ENCODE data around the gene RAPGEF2.
A peak's percentile ranks its signal among the peaks of the same experiment; 100 is the strongest.
"Not testable (repeated sequence)": the region's sequence is repeated elsewhere in the genome, so short reads cannot be mapped to it uniquely, and the experiment has no call there.

The RAPGEF2 gene

GRCh38 chr4:159369256-159369655 is 266.4 kb downstream of the RAPGEF2 start:
- no peak for DNase-seq (ENCODE audit: low read depth in 2 of 2)

DNA sequence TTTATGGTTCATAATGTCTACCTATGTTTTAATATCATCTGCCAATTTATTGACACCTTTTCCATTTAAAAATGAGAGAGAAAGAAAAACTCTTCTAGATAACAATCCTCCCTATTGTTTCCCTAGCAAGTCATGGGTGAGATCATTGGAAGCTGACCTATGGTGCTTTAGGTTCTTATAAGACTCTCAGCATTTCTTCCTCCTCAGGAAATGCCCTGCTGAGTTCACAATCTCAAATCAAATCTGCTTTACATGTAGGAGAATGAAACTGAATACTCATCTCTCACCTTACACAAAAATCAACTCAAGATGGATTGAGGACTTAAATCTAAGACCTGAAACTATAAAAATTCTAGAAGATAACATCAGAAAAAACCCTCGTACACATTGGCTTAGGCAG is 267.4 kb downstream of the RAPGEF2 start:
- no peak for DNase-seq (ENCODE audit: low read depth in 2 of 2)

- peak; percentile 83 to 84 for DNase-seq (ENCODE audit: low read depth in 2 of 2)
Observed at GRCh38 chr4:159374749-159375530, 272.1 kb downstream of the RAPGEF2 start.

DNA sequence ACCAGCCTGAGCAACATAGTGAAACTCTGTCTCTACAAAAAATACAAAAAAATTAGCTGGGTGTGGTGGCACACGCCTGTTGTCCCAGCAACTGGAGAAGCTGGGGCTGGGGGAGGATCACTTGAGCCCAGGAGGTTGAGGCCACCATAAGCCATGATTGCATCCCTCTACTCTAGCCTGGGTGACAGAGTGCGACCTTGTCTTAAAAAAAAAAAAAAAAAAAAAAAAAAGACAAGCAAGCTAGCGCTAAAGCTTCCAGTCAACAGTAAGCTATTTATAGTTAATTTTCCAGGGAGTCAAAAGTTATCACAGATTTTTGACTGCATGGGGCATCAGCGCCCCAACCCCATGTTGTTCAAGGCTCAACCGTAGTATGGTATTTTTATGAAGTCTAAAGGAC is 273.4 kb downstream of the RAPGEF2 start:
- DNase-seq (ENCODE audit: low read depth in 2 of 2), result no peak

DNA sequence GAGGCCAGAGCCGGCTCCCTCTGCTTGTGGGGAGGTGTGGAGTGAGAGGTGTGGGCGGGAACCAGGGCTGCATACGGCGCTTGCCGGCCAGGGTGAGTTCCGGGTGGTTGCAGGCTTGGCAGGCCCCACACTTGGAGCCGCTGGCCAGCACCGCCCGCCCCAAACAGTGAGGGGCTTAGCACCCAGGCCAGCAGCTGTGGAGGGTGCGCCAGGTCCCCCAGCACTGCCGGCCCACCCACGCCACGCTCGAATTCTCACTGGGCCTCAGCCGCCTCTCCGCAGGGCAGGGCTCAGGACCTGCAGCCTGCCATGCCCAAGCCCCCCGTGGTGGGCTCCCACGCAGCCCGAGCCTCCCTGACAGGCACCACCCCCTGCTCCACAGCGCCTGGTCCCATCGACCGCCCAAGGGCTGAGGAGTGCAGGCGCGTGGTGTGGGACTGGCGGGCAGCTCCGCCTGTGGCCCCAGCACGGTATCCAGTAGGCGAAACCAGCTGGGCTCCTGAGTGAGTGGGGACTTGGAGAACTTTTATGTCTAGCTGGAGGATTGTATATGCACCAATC is 275.3 kb downstream of the RAPGEF2 start:
- DNase-seq (ENCODE audit: low read depth in 2 of 2), result no peak

- DNase-seq (ENCODE audit: low read depth in 2 of 2), result not testable (repeated sequence)
Observed at GRCh38 chr4:159379064-159379463, 276.2 kb downstream of the RAPGEF2 start.

GRCh38 chr4:159379836-159380235 is 277.0 kb downstream of the RAPGEF2 start:
- DNase-seq (ENCODE audit: low read depth in 2 of 2), result no peak

DNA sequence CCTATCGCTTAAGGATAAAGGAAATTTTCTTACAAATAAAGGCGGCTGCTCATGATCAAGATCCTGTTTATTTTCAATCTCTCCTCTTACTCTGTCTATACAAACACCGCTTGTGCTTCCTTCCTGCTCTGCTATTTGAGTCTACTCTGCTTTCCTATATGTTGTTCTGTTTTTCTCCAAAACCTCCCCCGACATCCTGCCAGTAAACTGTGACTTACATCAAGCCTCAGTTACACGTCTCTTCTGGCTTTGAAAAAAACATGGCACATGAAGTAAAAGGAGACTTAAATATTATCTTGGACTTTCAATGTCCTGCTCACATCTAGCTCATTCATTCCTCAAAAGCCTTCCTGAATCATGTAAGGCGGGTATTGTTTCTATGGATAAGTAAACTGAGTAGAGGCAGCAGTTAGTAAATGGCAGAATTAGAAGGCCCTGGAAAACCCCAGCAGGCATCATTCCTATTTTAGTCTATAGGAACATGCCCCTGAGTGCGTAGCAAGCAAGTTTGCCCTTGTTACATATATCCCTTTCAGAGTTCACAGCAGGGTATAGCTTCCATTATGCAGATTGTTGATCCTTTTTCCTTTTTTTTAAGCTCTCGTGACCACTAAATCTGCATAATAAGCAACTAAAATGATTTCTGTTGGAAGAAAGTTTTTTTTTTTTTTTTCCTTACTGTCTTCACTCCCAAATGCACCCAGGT is 280.1 kb downstream of the RAPGEF2 start:
- DNase-seq (ENCODE audit: low read depth in 2 of 2), result no peak

- DNase-seq (ENCODE audit: low read depth in 2 of 2), result no peak
Observed at GRCh38 chr4:159383562-159383931, 280.7 kb downstream of the RAPGEF2 start.

GRCh38 chr4:159384017-159384416 is 281.1 kb downstream of the RAPGEF2 start:
- no peak for DNase-seq (ENCODE audit: low read depth in 2 of 2)

DNA sequence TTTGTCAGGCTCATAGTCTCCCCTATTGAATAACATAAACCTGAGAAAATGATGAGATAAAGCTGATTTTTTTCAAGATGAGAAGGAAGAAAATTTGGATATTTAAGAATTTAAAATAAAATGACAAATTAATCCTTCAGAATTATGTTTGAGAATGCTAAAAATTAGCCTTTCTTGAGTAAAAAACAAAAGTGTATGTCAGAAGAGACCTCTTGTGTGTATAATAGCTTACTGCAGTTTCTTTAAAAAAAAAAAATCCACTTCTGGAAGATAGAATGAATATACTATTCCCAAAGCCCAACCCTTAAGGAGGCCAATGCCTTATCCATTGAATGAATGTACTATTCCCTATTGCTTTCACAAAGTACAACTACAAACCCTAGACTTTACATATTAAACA is 281.8 kb downstream of the RAPGEF2 start:
- DNase-seq (ENCODE audit: low read depth in 2 of 2), result no peak

DNA sequence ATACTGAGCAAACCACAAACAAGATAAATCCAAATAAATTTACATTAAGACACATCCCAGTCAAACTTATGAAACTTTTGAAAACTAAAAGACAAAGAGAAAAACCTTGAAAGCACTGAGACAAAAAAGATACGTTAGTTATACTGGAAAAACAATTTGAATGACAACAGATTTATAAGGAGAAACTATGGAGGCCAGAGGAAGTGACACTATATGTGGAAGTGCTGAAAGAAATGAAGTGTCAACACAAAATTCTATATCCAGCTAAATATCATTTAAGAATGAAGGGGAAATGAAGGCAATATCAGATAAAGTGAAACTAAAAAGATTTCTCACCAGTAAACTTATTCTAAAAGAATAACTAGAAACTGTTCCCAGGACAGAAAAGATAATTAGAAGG is 283.7 kb downstream of the RAPGEF2 start:
- no peak for DNase-seq (ENCODE audit: low read depth in 2 of 2)

- DNase-seq (ENCODE audit: low read depth in 2 of 2), result no peak
Observed at GRCh38 chr4:159389756-159390155, 286.9 kb downstream of the RAPGEF2 start.

DNA sequence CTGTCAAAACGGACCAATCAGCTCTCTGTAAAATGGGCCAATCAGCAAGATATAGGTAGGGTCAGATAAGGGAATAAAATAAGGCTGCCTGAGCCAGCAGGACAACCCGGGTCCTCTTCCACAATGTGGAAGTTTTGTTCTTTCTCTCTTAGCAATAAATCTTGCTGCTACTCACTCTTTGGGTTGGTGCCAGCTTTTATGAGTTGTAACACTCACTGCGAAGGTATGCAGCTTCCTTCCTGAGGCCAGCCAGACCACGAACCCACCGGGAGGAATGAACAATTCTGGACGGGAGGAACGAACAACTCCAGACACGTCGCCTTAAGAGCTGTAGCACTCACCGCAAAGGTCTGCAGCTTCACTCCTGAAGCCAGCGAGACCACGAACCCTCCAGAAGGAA is 287.8 kb downstream of the RAPGEF2 start:
- DNase-seq (ENCODE audit: low read depth in 2 of 2), result peak; percentile 95 to 96

GRCh38 chr4:159395693-159396092 is 292.8 kb downstream of the RAPGEF2 start:
- no peak for DNase-seq (ENCODE audit: low read depth in 2 of 2)

GRCh38 chr4:159396151-159396550 is 293.3 kb downstream of the RAPGEF2 start:
- DNase-seq (ENCODE audit: low read depth in 2 of 2), result no peak

DNA sequence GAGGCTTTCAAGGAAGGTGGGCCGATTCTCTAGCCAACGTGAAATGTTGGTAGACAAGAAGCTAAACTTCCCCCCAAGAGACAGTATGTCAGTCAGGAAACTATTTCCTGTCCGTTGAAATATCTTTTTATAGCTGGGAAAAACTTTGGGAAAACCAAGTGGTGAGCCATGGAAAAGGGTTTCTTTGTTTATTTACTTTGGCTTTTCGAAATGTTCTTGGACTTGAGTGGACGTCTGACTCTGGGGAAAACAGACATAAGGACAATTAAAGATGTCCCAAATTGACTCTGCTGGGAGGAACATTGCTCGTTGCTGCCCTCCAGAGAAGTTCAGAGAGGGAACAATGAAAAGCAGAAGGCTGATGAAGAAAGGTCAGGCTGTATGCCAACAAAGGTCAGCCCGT is 295.4 kb downstream of the RAPGEF2 start:
- no peak for DNase-seq (ENCODE audit: low read depth in 2 of 2)

- peak; percentile 80 for DNase-seq (ENCODE audit: low read depth in 2 of 2)
Observed at GRCh38 chr4:159400558-159401225, 297.8 kb downstream of the RAPGEF2 start.

DNA sequence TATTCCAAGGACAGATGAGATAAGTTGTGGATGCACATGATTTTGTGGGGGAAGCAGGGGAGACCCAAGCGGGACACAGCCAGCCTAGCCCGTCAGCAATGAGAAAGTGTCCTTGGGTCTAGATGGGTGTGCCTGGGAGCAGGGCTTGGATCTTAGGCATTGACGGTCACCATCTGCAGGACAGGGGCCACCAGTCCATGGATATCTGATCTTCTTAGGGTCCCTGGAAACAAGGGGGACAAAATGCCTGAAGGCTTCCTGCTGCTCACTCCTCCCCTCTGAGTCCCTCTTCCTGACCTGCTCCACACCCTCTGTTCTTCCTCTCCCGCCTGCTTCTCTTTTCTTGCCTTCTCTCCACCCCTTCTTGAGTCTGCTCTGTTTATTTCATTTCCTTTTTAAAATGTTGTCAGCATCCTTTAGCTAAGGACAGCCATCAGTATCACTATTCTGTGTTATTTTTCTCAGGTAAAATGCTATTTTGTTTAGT is 298.4 kb downstream of the RAPGEF2 start:
- DNase-seq (ENCODE audit: low read depth in 2 of 2), result no peak

GRCh38 chr4:159401791-159402380 is 299.0 kb downstream of the RAPGEF2 start:
- DNase-seq (ENCODE audit: low read depth in 2 of 2), result peak; percentile 75 to 78
